ENCODE measurements around the gene RCVRN.

The RCVRN gene

GRCh38 chr17:9905078-9905415 lies at the start of gene RCVRN:
Gene RCVRN (minus strand): TSS chr17:9905271. CDS start chr17:9905180, 91 bp downstream.
- H3K9ac ChIP-seq: no peak within 1 kb of the TSS
- no peak within 1 kb of the TSS for H3K4me2 ChIP-seq
- H3K36me3 ChIP-seq (ENCODE audit: insufficient read depth): no peaks in the 10 kb centered on the region
- H3K4me1 ChIP-seq (ENCODE audit: low read depth, poor library complexity, severe bottlenecking): no peaks in the 10 kb centered on the region
- H4K20me1 ChIP-seq (ENCODE audit: insufficient read depth): no peaks in the 10 kb centered on the region
- H3K27ac ChIP-seq: no peak within 1 kb of the TSS
- H3K27me3 ChIP-seq (ENCODE audit: insufficient read depth, low read depth): no peaks in the 10 kb centered on the region
- H3K4me3 ChIP-seq (IDR thresholded peaks at IDR 0.05; ENCODE audit: insufficient read depth, low read depth, low read length): no peak within 1 kb of the TSS
- no peak for TF ChIP-seq CTCF (conservative IDR thresholded peaks at IDR 0.05; ENCODE audit: low read depth, low read length)
- no peak within 1 kb of the TSS for H2AFZ ChIP-seq (ENCODE audit: low read depth)
- H3K79me2 ChIP-seq (ENCODE audit: insufficient read depth, low read depth): no peaks in the 10 kb centered on the region

- no peaks in the 10 kb centered on the region for H4K20me1 ChIP-seq (ENCODE audit: insufficient read depth)
- no peaks in the 10 kb centered on the region for H3K36me3 ChIP-seq (ENCODE audit: insufficient read depth)
- H3K9ac ChIP-seq: no peak overlapping the region
- H3K27me3 ChIP-seq (ENCODE audit: insufficient read depth, low read depth): no peaks in the 10 kb centered on the region
- no peaks in the 10 kb centered on the region for H3K79me2 ChIP-seq (ENCODE audit: insufficient read depth, low read depth)
- H3K4me2 ChIP-seq: no peak overlapping the region
- H3K4me3 ChIP-seq (IDR thresholded peaks at IDR 0.05; ENCODE audit: insufficient read depth, low read depth, low read length): no peak overlapping the region
- H3K4me1 ChIP-seq (ENCODE audit: low read depth, poor library complexity, severe bottlenecking): no peaks in the 10 kb centered on the region
- H2AFZ ChIP-seq (ENCODE audit: low read depth): no peak overlapping the region
- no peak overlapping the region for H3K27ac ChIP-seq
- no peak for TF ChIP-seq CTCF (conservative IDR thresholded peaks at IDR 0.05; ENCODE audit: low read depth, low read length)
Observed at GRCh38 chr17:9953492-9953891, 48.4 kb upstream of the RCVRN start.

GRCh38 chr17:9951803-9952202 lies 46.7 kb upstream of the RCVRN start:
- no peaks in the 10 kb centered on the region for H3K79me2 ChIP-seq (ENCODE audit: insufficient read depth, low read depth)
- H3K36me3 ChIP-seq (ENCODE audit: insufficient read depth): no peaks in the 10 kb centered on the region
- no peak overlapping the region for H3K27ac ChIP-seq
- no peaks in the 10 kb centered on the region for H3K4me1 ChIP-seq (ENCODE audit: low read depth, poor library complexity, severe bottlenecking)
- no peak for TF ChIP-seq CTCF (conservative IDR thresholded peaks at IDR 0.05; ENCODE audit: low read depth, low read length)
- H3K9ac ChIP-seq: no peak overlapping the region
- no peaks in the 10 kb centered on the region for H3K27me3 ChIP-seq (ENCODE audit: insufficient read depth, low read depth)
- H4K20me1 ChIP-seq (ENCODE audit: insufficient read depth): no peaks in the 10 kb centered on the region
- no peak overlapping the region for H3K4me2 ChIP-seq
- no peak overlapping the region for H3K4me3 ChIP-seq (IDR thresholded peaks at IDR 0.05; ENCODE audit: insufficient read depth, low read depth, low read length)
- no peak overlapping the region for H2AFZ ChIP-seq (ENCODE audit: low read depth)

GRCh38 chr17:9948928-9949327 lies 43.9 kb upstream of the RCVRN start:
- H3K4me2 ChIP-seq: no peak overlapping the region
- H3K27me3 ChIP-seq (ENCODE audit: insufficient read depth, low read depth): no peaks in the 10 kb centered on the region
- H3K4me1 ChIP-seq (ENCODE audit: low read depth, poor library complexity, severe bottlenecking): no peaks in the 10 kb centered on the region
- no peak for TF ChIP-seq CTCF (conservative IDR thresholded peaks at IDR 0.05; ENCODE audit: low read depth, low read length)
- H3K27ac ChIP-seq: no peak overlapping the region
- H3K79me2 ChIP-seq (ENCODE audit: insufficient read depth, low read depth): no peaks in the 10 kb centered on the region
- no peak overlapping the region for H3K4me3 ChIP-seq (IDR thresholded peaks at IDR 0.05; ENCODE audit: insufficient read depth, low read depth, low read length)
- H3K36me3 ChIP-seq (ENCODE audit: insufficient read depth): no peaks in the 10 kb centered on the region
- H4K20me1 ChIP-seq (ENCODE audit: insufficient read depth): no peaks in the 10 kb centered on the region
- no peak overlapping the region for H3K9ac ChIP-seq
- H2AFZ ChIP-seq (ENCODE audit: low read depth): no peak overlapping the region

GRCh38 chr17:9944704-9945103 lies 39.6 kb upstream of the RCVRN start:
- Histone ChIP-seq H3K27me3 (ENCODE audit: insufficient read depth, low read depth) (no peaks in the 10 kb centered on the region), H4K20me1 (ENCODE audit: insufficient read depth) (no peaks in the 10 kb centered on the region)

More at GRCh38 chr17:9944704-9945103, 39.6 kb upstream of the RCVRN start:
- no peaks in the 10 kb centered on the region for H3K4me1 ChIP-seq (ENCODE audit: low read depth, poor library complexity, severe bottlenecking)
- H3K4me3 ChIP-seq (IDR thresholded peaks at IDR 0.05; ENCODE audit: insufficient read depth, low read depth, low read length): no peak overlapping the region
- no peaks in the 10 kb centered on the region for H3K36me3 ChIP-seq (ENCODE audit: insufficient read depth)
- no peak for TF ChIP-seq CTCF (conservative IDR thresholded peaks at IDR 0.05; ENCODE audit: low read depth, low read length)
- no peaks in the 10 kb centered on the region for H3K79me2 ChIP-seq (ENCODE audit: insufficient read depth, low read depth)
- no peak overlapping the region for H3K27ac ChIP-seq
- H3K4me2 ChIP-seq: no peak overlapping the region
- no peak overlapping the region for H3K9ac ChIP-seq
- no peak overlapping the region for H2AFZ ChIP-seq (ENCODE audit: low read depth)

Data from KMS-11 (cell line).